GM23248 (cell line): Measurements from ENCODE around the gene OR6B3. TPM values are rescaled to one million over a fixed set of nuclear protein-coding genes. Genes with fewer than 3 reads are reported as not detected.

ENCODE experiments used
- DNase-seq: peaks from one replicate; pipeline ENCODE4 v3.0.0-alpha.2; 2015
- H2AFZ ChIP-seq: fragments of 200-600 bp; sonication (generic); 2 replicates; pipeline ENCODE4 v1.6.1; 2016; ENCODE audit warnings: antibody characterized with exemption
- H3F3A ChIP-seq: fragments of 200-600 bp; sonication (generic); 2 replicates; pipeline ENCODE4 v1.6.1; 2016; ENCODE audit warnings: mild to moderate bottlenecking, antibody characterized with exemption, mixed run types; ENCODE audit not compliant: insufficient read depth
- H3K27ac ChIP-seq: fragments of 200-600 bp; sonication (generic); 2 replicates; pipeline ENCODE4 v1.5.1; 2016; ENCODE audit warnings: mild to moderate bottlenecking
- H3K27me3 ChIP-seq: fragments of 200-600 bp; sonication (generic); replicated peaks from 2 replicates; pipeline ENCODE4 v1.6.1; 2016; ENCODE audit warnings: mild to moderate bottlenecking; ENCODE audit not compliant: insufficient read depth
- H3K36me3 ChIP-seq: fragments of 200-600 bp; sonication (generic); 2 replicates; pipeline ENCODE4 v1.6.1; 2016; ENCODE audit warnings: low read depth, mild to moderate bottlenecking
- H3K4me1 ChIP-seq: fragments of 200-600 bp; sonication (generic); 2 replicates; pipeline ENCODE4 v1.6.1; 2016; ENCODE audit warnings: mild to moderate bottlenecking; ENCODE audit not compliant: insufficient read depth
- H3K4me2 ChIP-seq: fragments of 200-600 bp; sonication (generic); one replicate; pipeline ENCODE4 v1.6.1; 2016; ENCODE audit warnings: mild to moderate bottlenecking; ENCODE audit not compliant: unreplicated experiment
- H3K4me3 ChIP-seq: fragments of 200-600 bp; sonication (generic); 2 replicates; pipeline ENCODE4 v1.5.1; 2016; ENCODE audit warnings: mild to moderate bottlenecking
- H3K79me2 ChIP-seq: fragments of 200-600 bp; sonication (generic); 2 replicates; pipeline ENCODE4 v1.6.1; 2016; ENCODE audit warnings: mild to moderate bottlenecking; ENCODE audit not compliant: insufficient read depth
- H3K9ac ChIP-seq: fragments of 200-600 bp; sonication (generic); 2 replicates; pipeline ENCODE4 v1.6.1; 2016; ENCODE audit warnings: mild to moderate bottlenecking
- H3K9me2 ChIP-seq: fragments of 200-600 bp; sonication (generic); 2 replicates; pipeline ENCODE4 v1.6.1; 2016; ENCODE audit warnings: mixed run types, mild to moderate bottlenecking, moderate library complexity; ENCODE audit not compliant: insufficient read depth
- H3K9me3 ChIP-seq: fragments of 200-600 bp; sonication (generic); one replicate; pipeline ENCODE4 v1.6.1; 2017; ENCODE audit warnings: low read depth
- H4K20me1 ChIP-seq: fragments of 200-600 bp; sonication (generic); 2 replicates; pipeline ENCODE4 v1.6.0; 2016; ENCODE audit not compliant: insufficient read depth
- EZH2 ChIP-seq: fragments of 200-600 bp; sonication (generic); IDR thresholded peaks from 2 replicates; pipeline ENCODE4 v1.6.1; 2018; ENCODE audit warnings: antibody characterized with exemption, mild to moderate bottlenecking; ENCODE audit not compliant: insufficient read depth, poor library complexity, severe bottlenecking
- EZH2phosphoT487 ChIP-seq: fragments of 200-600 bp; sonication (generic); IDR thresholded peaks from 2 replicates; pipeline ENCODE4 v1.6.1; 2018; ENCODE audit warnings: antibody characterized with exemption, moderate library complexity, mild to moderate bottlenecking, low read depth; ENCODE audit not compliant: insufficient read depth
- WGBS, 2 experiments: methylation state at CpG; one replicate each; pipeline ENCODE4 v1.1.6; 2015 to 2017; ENCODE audit warnings: low lambda C conversion rate in 2 of 2, low coverage in 1 of 2; ENCODE audit errors: missing lambda C conversion rate in 2 of 2; 5-methylcytosine and 5-hydroxymethylcytosine counted together
- in situ Hi-C: fragments of 300-500 bp; cut with MboI; formaldehyde crosslinking; loops from 2 replicates; pipeline ENCODE4 v1.15.0; 2020
- polyA plus RNA-seq: library from polyadenylated mRNA; unstranded; fragments of >200 nt; fragmentation: Nextera tagmentation; extraction: Ambion mirVana; gene quantifications from 2 replicates; pipeline ENCODE4 v1.2.1, GENCODE V29; 2016
- total RNA-seq: library from RNA; depleted of rRNA; stranded (reverse); fragments of >200 nt; shearing (Covaris generic); gene quantifications from 2 replicates; pipeline ENCODE4 v1.2.3, GENCODE V29; 2014

Gene OR6B3
- total and polyA plus RNA-seq, 2 experiments from 2014 or later = not detected

GRCh38 chr2:240056678-240057077 is 3.4 kb upstream of the OR6B3 start:
- in situ Hi-C loops = no loop called here
- no peaks in the 10 kb centered on the region for H3K4me1 ChIP-seq
- 75 to 78% methylated on average over 9 to 11 of the region's 11 CpGs for WGBS, 2 experiments
- H3K27ac ChIP-seq = no peak overlapping the region
- H3K9me3 ChIP-seq = no peaks in the 10 kb centered on the region
- H3K4me2 ChIP-seq = no peak overlapping the region
- no peak for DNase-seq
- no peaks in the 10 kb centered on the region for H4K20me1 ChIP-seq
- no peak overlapping the region for H3K4me3 ChIP-seq
- H3K27me3 ChIP-seq = peaks cover 60% of the 10 kb centered on the region
- no peaks in the 10 kb centered on the region for H3K36me3 ChIP-seq
- no peaks in the 10 kb centered on the region for H3F3A ChIP-seq
- H2AFZ ChIP-seq = no peak overlapping the region
- H3K79me2 ChIP-seq = no peaks in the 10 kb centered on the region
- H3K9ac ChIP-seq = no peak overlapping the region
- TF ChIP-seq EZH2 = no peak
- no peak for TF ChIP-seq EZH2phosphoT487
- H3K9me2 ChIP-seq = no peaks in the 10 kb centered on the region

GRCh38 chr2:240055177-240055917 is 2.0 kb upstream of the OR6B3 start:
- no peak overlapping the region for H3K27ac ChIP-seq
- in situ Hi-C loops = no loop called here
- no peaks in the 10 kb centered on the region for H3K79me2 ChIP-seq
- H3K4me3 ChIP-seq = no peak overlapping the region
- TF ChIP-seq EZH2phosphoT487 (no peak), EZH2 (no peak)
- H3F3A ChIP-seq = no peaks in the 10 kb centered on the region
- no peaks in the 10 kb centered on the region for H3K36me3 ChIP-seq
- peaks cover 68% of the 10 kb centered on the region for H3K27me3 ChIP-seq
- H4K20me1 ChIP-seq = no peaks in the 10 kb centered on the region
- no peak overlapping the region for H2AFZ ChIP-seq
- no peak for DNase-seq
- no peak overlapping the region for H3K9ac ChIP-seq
- no peaks in the 10 kb centered on the region for H3K4me1 ChIP-seq
- H3K4me2 ChIP-seq = no peak overlapping the region
- H3K9me2 ChIP-seq = no peaks in the 10 kb centered on the region
- H3K9me3 ChIP-seq = no peaks in the 10 kb centered on the region
- 21 to 24% methylated on average over 13 of the region's 13 CpGs for WGBS, 2 experiments

- 16 to 34% methylated on average over 9 to 12 of the region's 12 CpGs for WGBS, 2 experiments
- Histone ChIP-seq H4K20me1 (no peaks in the 10 kb centered on the region), H3K4me1 (no peaks in the 10 kb centered on the region), H3K27me3 (peaks cover 80% of the 10 kb centered on the region), H3K27ac (no peak overlapping the region), H3K9ac (no peak overlapping the region), H3K79me2 (no peaks in the 10 kb centered on the region), H3F3A (no peaks in the 10 kb centered on the region), H3K9me2 (no peaks in the 10 kb centered on the region), H2AFZ (no peak overlapping the region), H3K36me3 (no peaks in the 10 kb centered on the region), H3K9me3 (no peaks in the 10 kb centered on the region), H3K4me3 (no peak overlapping the region), H3K4me2 (no peak overlapping the region)
- no peak for DNase-seq
- in situ Hi-C loops = no loop called here
- no peak for TF ChIP-seq EZH2
Measured at GRCh38 chr2:240052524-240052923, 797 bp downstream of the OR6B3 start.

GRCh38 chr2:240051697-240052096 is 1.6 kb downstream of the OR6B3 start:
- no peaks in the 10 kb centered on the region for H3K36me3 ChIP-seq
- DNase-seq = no peak
- H3F3A ChIP-seq = no peaks in the 10 kb centered on the region
- no peak overlapping the region for H3K9ac ChIP-seq
- no peaks in the 10 kb centered on the region for H4K20me1 ChIP-seq
- in situ Hi-C loops = no loop called here
- no peaks in the 10 kb centered on the region for H3K4me1 ChIP-seq
- no peaks in the 10 kb centered on the region for H3K79me2 ChIP-seq
- no peak overlapping the region for H3K4me2 ChIP-seq
- peaks cover 84% of the 10 kb centered on the region for H3K27me3 ChIP-seq
- WGBS, 2 experiments = 28 to 31% methylated on average over 4 of the region's 4 CpGs
- no peak overlapping the region for H3K27ac ChIP-seq
- TF ChIP-seq EZH2 (no peak), EZH2phosphoT487 (no peak)
- H3K9me2 ChIP-seq = no peaks in the 10 kb centered on the region
- H2AFZ ChIP-seq = no peak overlapping the region
- H3K9me3 ChIP-seq = no peaks in the 10 kb centered on the region
- H3K4me3 ChIP-seq = no peak overlapping the region

- no peak overlapping the region for H3K4me3 ChIP-seq
- no peaks in the 10 kb centered on the region for H3K79me2 ChIP-seq
- no peaks in the 10 kb centered on the region for H3K9me3 ChIP-seq
- H3K27ac ChIP-seq = no peak overlapping the region
- H3K4me2 ChIP-seq = no peak overlapping the region
- H3F3A ChIP-seq = no peaks in the 10 kb centered on the region
- no peak for DNase-seq
- no peak overlapping the region for H3K9ac ChIP-seq
- 59 to 61% methylated on average over 12 of the region's 12 CpGs for whole genome bisulfite sequencing, 2 experiments
- H2AFZ ChIP-seq = no peak overlapping the region
- no peak for TF ChIP-seq EZH2
- TF ChIP-seq EZH2phosphoT487 = no peak
- in situ Hi-C loops = no loop called here
- H3K27me3 ChIP-seq = peaks cover 73% of the 10 kb centered on the region
- H4K20me1 ChIP-seq = no peaks in the 10 kb centered on the region
- no peaks in the 10 kb centered on the region for H3K4me1 ChIP-seq
- no peaks in the 10 kb centered on the region for H3K36me3 ChIP-seq
- no peaks in the 10 kb centered on the region for H3K9me2 ChIP-seq
Measured at GRCh38 chr2:240050278-240050677, 3.0 kb downstream of the OR6B3 start.
